Activated T-helper 1 cell treated with Interleukin-2 at 50 U/mL for 16 hours (primary cell): Measurements from ENCODE around the gene SEPTIN11.
"Not testable (repeated sequence)": the region's sequence is repeated elsewhere in the genome, so short reads cannot be mapped to it uniquely, and the experiment has no call there.

ENCODE experiments used
- DNase-seq: peaks from one replicate; pipeline ENCODE4 v3.0.0-alpha.2; 2020; ENCODE audit warnings: low read depth

SEPTIN11 gene

DNA sequence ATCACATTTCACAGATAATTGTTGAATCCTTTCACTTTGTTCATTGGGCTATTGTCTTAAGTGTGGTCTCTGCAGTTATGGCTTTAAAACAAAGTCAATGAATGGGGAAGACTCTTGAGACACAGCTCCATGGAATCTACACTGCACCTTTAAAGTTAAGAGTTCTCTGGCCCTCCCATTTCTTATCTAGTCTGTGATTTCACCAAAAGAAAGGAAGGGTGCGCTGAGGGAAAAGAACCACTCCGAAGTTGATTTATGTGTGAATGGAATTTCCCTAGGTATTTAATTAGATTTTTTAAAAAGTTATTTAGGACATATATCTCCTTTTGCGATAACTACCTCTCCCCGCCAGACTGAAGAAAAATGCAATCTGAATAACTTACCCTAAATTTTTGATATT lies 2.5 kb downstream of the SEPTIN11 start:
- DNase-seq = no peak

DNA sequence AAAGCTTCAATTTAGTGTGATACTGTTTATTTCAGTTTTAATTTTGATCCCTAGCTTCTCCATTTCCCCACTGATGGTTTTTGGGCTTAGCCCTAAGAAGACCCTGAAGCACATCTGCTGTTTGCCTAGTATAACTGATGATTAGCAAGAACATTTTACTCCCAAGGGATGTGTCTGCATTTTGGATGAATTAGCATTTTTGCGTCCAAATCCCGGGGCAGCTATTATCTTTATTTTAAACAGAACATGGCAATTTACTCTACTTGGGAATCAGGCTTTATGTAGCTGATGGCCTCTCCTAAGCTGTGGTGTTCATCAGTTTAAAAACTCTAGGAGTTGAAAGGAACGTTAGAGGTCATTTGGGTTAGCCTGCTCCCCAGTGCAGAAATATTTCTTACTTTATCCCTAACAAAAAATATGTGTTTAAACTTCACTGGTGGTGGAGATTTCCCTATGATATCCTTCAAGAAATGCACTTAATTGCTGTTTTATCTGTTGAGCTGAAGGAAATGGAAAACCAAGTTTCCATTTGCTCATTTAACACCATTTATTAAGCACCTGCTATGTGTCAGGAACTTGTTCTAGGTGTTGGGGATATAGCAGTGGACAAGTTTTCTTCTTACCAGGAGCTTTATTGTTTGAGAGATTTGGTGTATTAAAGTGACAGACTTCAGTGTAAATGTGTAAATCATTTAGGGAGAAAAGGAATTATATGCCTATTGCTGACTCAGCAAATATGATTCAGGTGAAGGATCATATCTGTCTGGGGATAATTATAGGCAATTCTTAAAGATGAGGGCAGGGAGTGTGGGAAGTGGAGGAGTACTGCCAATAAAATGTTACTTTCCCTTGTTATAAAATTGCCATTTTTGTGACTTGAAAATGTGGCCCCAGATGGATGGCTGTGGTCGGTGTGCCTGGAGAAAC lies 3.4 kb downstream of the SEPTIN11 start:
- DNase-seq = no peak

GRCh38 chr4:76953956-76954355 lies 4.4 kb downstream of the SEPTIN11 start:
- DNase-seq = no peak

GRCh38 chr4:76954489-76954888 lies 4.9 kb downstream of the SEPTIN11 start:
- DNase-seq = no peak

DNA sequence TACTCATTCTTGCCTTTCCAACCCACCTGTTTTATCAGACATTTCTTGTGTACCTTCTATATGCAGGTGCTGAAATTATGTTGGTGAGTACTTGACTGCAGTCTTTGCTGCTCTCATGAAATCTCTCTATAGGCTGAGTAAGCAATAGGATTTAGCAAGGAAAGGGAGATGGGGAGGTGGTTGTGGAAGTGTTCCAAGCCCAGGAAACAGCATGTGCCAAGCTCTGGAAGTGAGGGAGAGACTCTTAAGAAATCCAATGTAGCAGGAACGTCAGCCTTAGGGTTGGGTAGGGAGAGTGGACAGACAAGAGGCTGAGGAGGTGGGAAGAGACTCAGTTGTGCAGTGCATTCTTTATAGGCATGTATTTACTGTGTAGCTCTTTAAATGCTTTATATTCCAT lies 5.6 kb downstream of the SEPTIN11 start:
- no peak for DNase-seq

GRCh38 chr4:76957004-76957738 lies 7.6 kb downstream of the SEPTIN11 start:
- DNase-seq = no peak

GRCh38 chr4:76958891-76959290 lies 9.3 kb downstream of the SEPTIN11 start:
- no peak for DNase-seq

GRCh38 chr4:76960014-76960413 lies 10.5 kb downstream of the SEPTIN11 start:
- no peak for DNase-seq

DNA sequence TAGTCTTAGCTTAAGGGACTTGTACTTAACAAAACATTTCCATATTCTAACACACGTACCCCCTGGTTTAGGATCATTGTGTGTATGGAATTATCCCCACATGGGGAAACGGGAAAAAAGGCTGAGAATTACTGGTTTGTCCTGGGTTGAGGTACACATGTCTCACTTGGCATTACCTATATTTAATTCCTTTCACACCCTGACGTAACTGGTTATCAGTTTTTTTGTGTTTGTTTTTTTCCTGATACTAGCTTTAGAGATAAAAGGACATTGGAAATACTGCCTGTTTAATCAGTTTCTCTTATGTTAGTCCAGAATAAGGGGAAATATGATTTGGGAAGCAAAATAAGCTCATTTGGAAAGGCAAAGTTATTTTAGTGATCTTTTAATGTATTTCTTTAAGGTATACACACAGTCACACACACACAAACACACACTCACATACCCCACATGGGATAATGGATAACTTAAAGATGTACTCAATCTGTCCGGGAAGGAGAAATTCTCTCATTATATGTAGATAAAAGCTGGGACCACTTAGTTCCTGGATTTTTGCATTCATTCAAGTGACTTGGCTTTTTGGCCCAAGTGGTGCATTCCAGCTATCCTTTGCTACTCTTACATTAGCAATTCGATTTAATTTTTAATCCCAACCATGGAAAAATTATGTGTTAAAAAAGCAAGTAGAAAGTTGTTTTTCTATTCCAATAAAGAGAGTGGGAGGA lies 13.0 kb downstream of the SEPTIN11 start:
- no peak for DNase-seq

GRCh38 chr4:76963131-76963750 lies 13.7 kb downstream of the SEPTIN11 start:
- no peak for DNase-seq

GRCh38 chr4:76963927-76964326 lies 14.4 kb downstream of the SEPTIN11 start:
- DNase-seq = not testable (repeated sequence)

DNA sequence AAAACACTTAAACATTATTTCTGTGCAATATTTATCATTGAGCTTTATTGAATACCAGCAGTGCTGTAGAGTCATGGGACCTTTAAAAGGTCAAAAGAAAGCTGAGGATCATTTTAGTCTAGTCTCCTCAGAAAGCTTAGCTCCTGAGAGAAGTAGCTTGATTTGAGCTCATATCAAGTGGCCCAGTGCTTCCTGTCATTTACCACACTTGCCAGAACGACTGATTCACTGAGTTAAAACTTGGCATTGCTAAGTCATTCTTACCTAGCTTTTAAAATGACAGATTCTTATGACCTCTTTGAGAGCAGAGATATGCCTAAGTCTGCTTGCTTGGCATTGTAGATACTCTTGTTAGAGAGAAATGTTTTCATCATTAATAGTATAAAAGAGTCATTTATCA lies 15.2 kb downstream of the SEPTIN11 start:
- no peak for DNase-seq

DNA sequence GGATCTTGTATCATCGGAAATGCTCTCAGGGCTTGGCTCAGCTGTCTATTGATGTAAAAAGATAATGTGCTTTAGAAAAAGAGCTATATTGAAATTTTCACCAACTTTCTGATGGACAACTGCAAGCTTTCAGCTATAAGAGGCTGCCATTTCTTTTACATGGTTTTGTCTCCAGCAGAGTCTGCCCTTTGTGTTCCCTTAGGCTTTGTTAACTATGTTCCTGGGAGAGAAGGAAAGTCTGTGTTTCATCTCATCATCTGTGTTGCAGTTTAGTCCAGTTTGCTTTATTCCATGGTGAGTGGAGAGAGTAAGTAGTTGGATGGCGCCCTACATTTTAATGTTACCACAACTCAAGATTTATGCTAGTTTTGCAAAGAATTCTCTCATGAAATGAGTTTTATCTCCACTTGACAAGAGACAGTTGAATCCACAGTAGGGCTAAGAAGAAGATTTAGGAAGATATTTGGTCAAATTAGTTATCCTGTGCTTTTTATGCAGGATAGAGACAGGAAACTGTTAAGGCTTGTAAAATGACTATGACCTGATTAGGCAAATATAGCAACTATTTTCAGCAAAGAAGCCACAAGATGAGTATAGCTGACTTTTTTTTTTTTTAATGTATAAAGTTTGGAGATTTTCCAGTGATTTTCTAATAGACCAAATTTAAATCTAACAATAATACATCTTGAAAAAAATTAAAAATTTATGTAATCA lies 16.5 kb downstream of the SEPTIN11 start:
- no peak for DNase-seq

DNA sequence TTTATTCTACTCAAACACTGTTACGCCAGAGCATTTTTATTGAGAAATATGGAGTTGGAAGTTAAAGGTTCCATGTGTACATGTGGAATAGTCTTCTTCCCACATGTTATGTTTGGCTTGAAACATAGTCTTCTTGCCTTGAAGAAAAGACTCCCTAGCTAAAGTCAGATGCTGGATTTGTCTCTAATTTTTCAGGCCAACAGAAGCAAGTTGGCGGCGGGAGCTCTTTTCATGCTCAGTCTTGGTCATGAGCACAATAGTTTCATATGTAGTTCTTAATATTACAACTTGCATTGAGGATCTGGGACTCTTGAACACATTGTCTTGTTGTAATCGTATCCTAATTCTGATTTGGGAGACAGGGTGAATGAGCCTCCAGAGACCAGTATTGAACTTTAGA lies 19.4 kb downstream of the SEPTIN11 start:
- DNase-seq = no peak

DNA sequence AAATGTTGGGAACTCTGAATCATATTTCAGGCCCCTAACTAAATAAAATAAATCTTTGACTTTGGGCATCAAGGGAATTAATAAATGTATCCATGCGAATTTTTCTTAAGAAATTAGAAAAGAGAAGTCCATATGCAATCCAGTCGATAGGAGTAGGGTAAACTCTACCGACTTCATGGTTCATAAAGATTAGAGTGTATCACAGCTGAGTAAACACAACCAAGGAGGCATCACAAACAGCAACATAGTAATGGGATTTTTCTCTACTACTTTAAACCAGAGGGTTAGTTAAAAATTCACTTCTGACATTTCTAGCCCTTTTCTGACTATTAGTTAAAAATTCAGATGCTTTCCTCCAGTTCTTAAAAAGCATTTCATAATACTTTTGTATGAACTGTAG lies 19.9 kb downstream of the SEPTIN11 start:
- no peak for DNase-seq

DNA sequence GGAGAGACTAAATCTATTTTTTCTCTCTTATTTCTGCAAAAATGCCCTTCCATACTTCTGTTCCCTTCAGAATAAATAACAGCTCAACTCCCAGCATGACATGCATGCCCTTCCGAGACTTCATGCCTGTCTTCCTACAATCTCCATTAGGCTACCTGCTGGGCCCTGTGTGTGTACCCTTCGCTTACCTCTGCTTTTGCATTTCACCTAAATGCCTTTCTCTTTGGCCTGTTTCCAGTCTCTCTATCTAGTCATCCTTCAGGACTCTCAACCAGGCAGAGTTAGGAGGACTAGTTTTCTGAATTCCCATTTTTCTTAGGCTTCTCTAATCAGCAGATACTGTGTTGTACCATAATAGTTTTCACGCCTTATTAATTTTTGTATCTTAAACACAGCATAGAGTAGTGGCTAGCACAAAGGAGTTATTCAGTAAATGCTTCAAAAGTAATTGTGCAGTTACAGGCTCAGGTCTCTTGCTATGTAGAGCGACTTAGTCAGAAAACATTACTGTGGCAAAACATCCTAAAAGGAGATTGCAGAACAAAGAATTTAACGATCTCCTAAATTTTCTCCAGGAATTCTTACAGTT lies 20.5 kb downstream of the SEPTIN11 start:
- no peak for DNase-seq

- no peak for DNase-seq
These were observed 22.8 kb downstream of the SEPTIN11 start for GRCh38 chr4:76972306-76972705.

DNA sequence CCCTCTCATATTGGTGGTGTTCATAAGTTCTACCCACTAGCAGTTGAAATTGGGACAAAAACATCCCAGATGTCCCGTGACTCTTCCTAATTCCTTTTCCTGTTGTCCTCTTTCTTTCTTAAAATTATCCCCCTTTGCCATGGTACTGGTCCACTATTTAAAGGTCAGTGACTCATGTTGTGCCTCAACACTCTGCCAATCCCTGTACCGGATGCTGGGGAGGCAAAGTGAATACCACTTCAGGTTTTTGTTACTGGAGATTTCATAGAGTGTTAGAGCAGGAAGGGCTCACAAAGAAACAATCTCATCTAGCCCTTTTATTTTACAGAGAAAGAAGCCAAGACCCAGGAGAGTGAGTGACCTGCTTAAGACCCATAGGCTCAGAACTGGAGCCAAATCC lies 24.6 kb downstream of the SEPTIN11 start:
- no peak for DNase-seq

GRCh38 chr4:76977113-76977512 lies 27.6 kb downstream of the SEPTIN11 start:
- DNase-seq = no peak

DNA sequence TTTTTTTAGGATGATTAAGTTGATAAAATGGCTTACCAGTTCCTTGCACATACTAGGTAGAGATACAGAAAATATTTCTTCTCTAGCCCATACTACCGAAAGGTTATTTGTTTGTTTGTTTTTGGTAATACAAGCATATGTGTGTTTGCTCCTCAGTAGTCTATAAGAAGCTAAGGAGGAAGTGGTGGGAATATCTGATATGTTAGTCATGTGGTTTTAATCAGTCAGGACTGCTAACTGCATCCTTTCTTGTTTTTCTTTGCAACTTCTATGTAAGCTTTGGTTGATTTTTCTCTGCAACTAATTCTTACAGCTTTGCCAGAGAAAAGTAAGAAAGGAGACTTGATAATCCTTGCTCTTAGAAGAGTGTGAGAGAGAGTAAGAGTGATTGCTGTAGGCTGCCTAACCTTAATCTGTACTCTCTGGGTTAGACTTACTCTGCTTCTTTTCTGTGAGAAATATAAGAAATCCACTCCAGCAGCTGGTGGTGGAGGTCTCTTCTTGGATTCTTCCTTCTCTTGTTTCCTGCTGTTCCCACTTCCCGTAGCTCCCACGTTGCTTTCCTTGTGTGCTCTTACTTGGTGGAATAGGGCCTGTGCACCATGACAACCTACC lies 28.3 kb downstream of the SEPTIN11 start:
- DNase-seq = no peak

- DNase-seq = no peak
These were observed 29.7 kb downstream of the SEPTIN11 start for GRCh38 chr4:76979236-76979635.
